Stimulated activated effector memory CD8-positive, alpha-beta T cell treated with anti-CD3 and anti-CD28 coated beads, Interleukin-12 subunit alpha, Interleukin-12 subunit beta, amount 100 ng/mL, for 72 hours (primary cell): ENCODE measurements around the gene ZNF638.
"Not testable (repeated sequence)": the region's sequence is repeated elsewhere in the genome, so short reads cannot be mapped to it uniquely, and the experiment has no call there.

Source experiments
- ATAC-seq: fragments of 150-1000 bp; cut with Tn5 transposase; 2 replicates; pipeline ENCODE4 v1.10.0; 2021
- DNase-seq, 2 donors: peaks; one replicate each; pipeline ENCODE4 v3.0.0; 2021 to 2022; ENCODE audit warnings: low spot score in 2 of 2
- H3K27ac Mint-ChIP-seq: one replicate; pipeline ENCODE4 v1.8.0; 2022; ENCODE audit warnings: mild to moderate bottlenecking, mixed read lengths
- H3K36me3 Mint-ChIP-seq: one replicate; pipeline ENCODE4 v1.8.0; 2022; ENCODE audit warnings: mild to moderate bottlenecking, mixed read lengths
- H3K4me1 Mint-ChIP-seq: one replicate; pipeline ENCODE4 v1.8.0; 2022; ENCODE audit warnings: mixed read lengths
- H3K4me3 Mint-ChIP-seq: one replicate; pipeline ENCODE4 v1.8.0; 2022; ENCODE audit warnings: mild to moderate bottlenecking, mixed read lengths
- H3K9me3 Mint-ChIP-seq: one replicate; pipeline ENCODE4 v1.8.0; 2022; ENCODE audit warnings: mixed read lengths

Gene ZNF638

GRCh38 chr2:71410696-71411095, 79.1 kb downstream of the ZNF638 start:
- no peak for ATAC-seq
- Mint-ChIP-seq H3K4me1 (no peaks in the 10 kb centered on the region), H3K4me3 (no peak overlapping the region), H3K36me3 (peaks cover 55% of the 10 kb centered on the region), H3K9me3 (no peaks in the 10 kb centered on the region), H3K27ac (no peak overlapping the region)
- DNase-seq, result no peak

GRCh38 chr2:71416866-71417265, 85.3 kb downstream of the ZNF638 start:
- peak in 1 of 2 donors; percentile 49 for DNase-seq
- not testable (repeated sequence) for H3K4me1 Mint-ChIP-seq, H3K9me3 Mint-ChIP-seq, ATAC-seq
- Mint-ChIP-seq H3K27ac (peak overlapping the region; percentile 86), H3K36me3 (peaks cover 15% of the 10 kb centered on the region), H3K4me3 (peak overlapping the region; percentile 72)

- no peak for ATAC-seq
- no peaks in the 10 kb centered on the region for H3K9me3 Mint-ChIP-seq
- H3K4me1 Mint-ChIP-seq, result peaks cover 6% of the 10 kb centered on the region
- peaks cover 18% of the 10 kb centered on the region for H3K36me3 Mint-ChIP-seq
- H3K4me3 Mint-ChIP-seq, result peak overlapping the region; percentile 72
- H3K27ac Mint-ChIP-seq, result peak overlapping the region; percentile 86
- no peak for DNase-seq
These were observed 86.0 kb downstream of the ZNF638 start for GRCh38 chr2:71417300-71418202.

- DNase-seq, result no peak
- Mint-ChIP-seq H3K9me3 (no peaks in the 10 kb centered on the region), H3K4me1 (peaks cover 6% of the 10 kb centered on the region), H3K4me3 (no peak overlapping the region), H3K36me3 (peaks cover 34% of the 10 kb centered on the region), H3K27ac (no peak overlapping the region)
- ATAC-seq, result no peak
These were observed 87.6 kb downstream of the ZNF638 start for GRCh38 chr2:71419145-71419544.

GRCh38 chr2:71419976-71420375, 88.4 kb downstream of the ZNF638 start:
- H3K4me3 Mint-ChIP-seq, result no peak overlapping the region
- DNase-seq, result no peak
- H3K36me3 Mint-ChIP-seq, result peaks cover 42% of the 10 kb centered on the region
- no peak overlapping the region for H3K27ac Mint-ChIP-seq
- peaks cover 6% of the 10 kb centered on the region for H3K4me1 Mint-ChIP-seq
- H3K9me3 Mint-ChIP-seq, result no peaks in the 10 kb centered on the region
- no peak for ATAC-seq

- no peak overlapping the region for H3K27ac Mint-ChIP-seq
- peaks cover 70% of the 10 kb centered on the region for H3K36me3 Mint-ChIP-seq
- H3K4me1 Mint-ChIP-seq, result peaks cover 6% of the 10 kb centered on the region
- ATAC-seq (no peak), DNase-seq (no peak)
- H3K9me3 Mint-ChIP-seq, result no peaks in the 10 kb centered on the region
- no peak overlapping the region for H3K4me3 Mint-ChIP-seq
These were observed 91.2 kb downstream of the ZNF638 start for GRCh38 chr2:71422786-71423185.

GRCh38 chr2:71423817-71424420, 92.3 kb downstream of the ZNF638 start:
- peaks cover 78% of the 10 kb centered on the region for H3K36me3 Mint-ChIP-seq
- DNase-seq, result no peak
- H3K4me3 Mint-ChIP-seq, result no peak overlapping the region
- no peaks in the 10 kb centered on the region for H3K9me3 Mint-ChIP-seq
- H3K27ac Mint-ChIP-seq, result no peak overlapping the region
- peaks cover 5% of the 10 kb centered on the region for H3K4me1 Mint-ChIP-seq
- ATAC-seq, result no peak

- Mint-ChIP-seq H3K27ac (no peak overlapping the region), H3K9me3 (no peaks in the 10 kb centered on the region), H3K4me3 (no peak overlapping the region), H3K36me3 (peaks cover 94% of the 10 kb centered on the region), H3K4me1 (no peaks in the 10 kb centered on the region)
- no peak for DNase-seq
- ATAC-seq, result no peak
These were observed 95.1 kb downstream of the ZNF638 start for GRCh38 chr2:71426721-71427120.

GRCh38 chr2:71428472-71429383, 97.1 kb downstream of the ZNF638 start:
- DNase-seq, result no peak
- H3K36me3 Mint-ChIP-seq, result peaks cover 100% of the 10 kb centered on the region
- no peaks in the 10 kb centered on the region for H3K4me1 Mint-ChIP-seq
- H3K4me3 Mint-ChIP-seq, result no peak overlapping the region
- ATAC-seq, result no peak
- H3K9me3 Mint-ChIP-seq, result no peaks in the 10 kb centered on the region
- no peak overlapping the region for H3K27ac Mint-ChIP-seq

GRCh38 chr2:71445142-71445541, 113.6 kb downstream of the ZNF638 start:
- ATAC-seq, H3K9me3 Mint-ChIP-seq, H3K4me3 Mint-ChIP-seq, DNase-seq, H3K27ac Mint-ChIP-seq: not testable (repeated sequence)
- Mint-ChIP-seq H3K4me1 (peaks cover 19% of the 10 kb centered on the region), H3K36me3 (peaks cover 17% of the 10 kb centered on the region)

- Mint-ChIP-seq H3K4me3 (no peak overlapping the region), H3K27ac (no peak overlapping the region), H3K36me3 (peaks cover 3% of the 10 kb centered on the region), H3K9me3 (no peaks in the 10 kb centered on the region), H3K4me1 (peaks cover 22% of the 10 kb centered on the region)
- ATAC-seq (no peak), DNase-seq (no peak)
These were observed 114.9 kb downstream of the ZNF638 start for GRCh38 chr2:71446505-71446904.

GRCh38 chr2:71449343-71449742, 117.8 kb downstream of the ZNF638 start:
- DNase-seq (no peak), ATAC-seq (peak; percentile 41)
- Mint-ChIP-seq H3K9me3 (no peaks in the 10 kb centered on the region), H3K4me3 (no peak overlapping the region), H3K27ac (no peak overlapping the region), H3K4me1 (peaks cover 35% of the 10 kb centered on the region), H3K36me3 (no peaks in the 10 kb centered on the region)

- Mint-ChIP-seq H3K27ac (no peak overlapping the region), H3K36me3 (no peaks in the 10 kb centered on the region), H3K9me3 (no peaks in the 10 kb centered on the region), H3K4me3 (no peak overlapping the region), H3K4me1 (peaks cover 57% of the 10 kb centered on the region)
- peak in 1 of 2 donors; percentile 38 for DNase-seq
- ATAC-seq, result no peak
These were observed 120.1 kb downstream of the ZNF638 start for GRCh38 chr2:71451705-71452104.

GRCh38 chr2:71452565-71452964, 121.0 kb downstream of the ZNF638 start:
- Mint-ChIP-seq H3K27ac (no peak overlapping the region), H3K4me3 (peak overlapping the region; percentile 51), H3K4me1 (peaks cover 57% of the 10 kb centered on the region), H3K36me3 (no peaks in the 10 kb centered on the region), H3K9me3 (no peaks in the 10 kb centered on the region)
- DNase-seq (peak in 1 of 2 donors; percentile 49), ATAC-seq (peak; percentile 62)
